IMR-90 (cell line): ENCODE measurements around the gene BTD.

Experiments
- BHLHE40 ChIP-seq: fragments of 150-350 bp; IDR thresholded peaks from 2 replicates; pipeline ENCODE4 v1.6.1; 2016; ENCODE audit warnings: mild to moderate bottlenecking, low read depth, low read length
- CEBPB ChIP-seq: IDR thresholded peaks from 2 replicates; pipeline ENCODE4 v1.6.1; 2012; ENCODE audit warnings: low read depth, low read length, improper control_type of control experiment
- FOS ChIP-seq: fragments of 150-350 bp; IDR thresholded peaks from 2 replicates; pipeline ENCODE4 v1.6.1; 2016; ENCODE audit warnings: low read depth, low read length
- MAFK ChIP-seq: IDR thresholded peaks from 2 replicates; pipeline ENCODE4 v1.6.1; 2012; ENCODE audit warnings: low read depth, low read length, improper control_type of control experiment
- MAZ ChIP-seq: IDR thresholded peaks from 2 replicates; pipeline ENCODE4 v1.6.1; 2012; ENCODE audit warnings: low read depth, mild to moderate bottlenecking, low read length, improper control_type of control experiment, moderate library complexity, borderline replicate concordance
- MXI1 ChIP-seq: IDR thresholded peaks from 2 replicates; pipeline ENCODE4 v1.6.1; 2012; ENCODE audit warnings: low read depth, mild to moderate bottlenecking, low read length, moderate library complexity, borderline replicate concordance
- POLR2A ChIP-seq: IDR thresholded peaks from 2 replicates; pipeline ENCODE4 v1.6.1; 2012; ENCODE audit warnings: mild to moderate bottlenecking, low read depth, low read length
- RAD21 ChIP-seq: IDR thresholded peaks from 2 replicates; pipeline ENCODE4 v1.6.1; 2012; ENCODE audit warnings: low read length, improper control_type of control experiment
- RCOR1 ChIP-seq: IDR thresholded peaks from 2 replicates; pipeline ENCODE4 v1.6.1; 2012; ENCODE audit warnings: mild to moderate bottlenecking, low read length, improper control_type of control experiment; ENCODE audit not compliant: insufficient replicate concordance
- TF ChIP-seq, protein P1 (sequence below): conservative IDR thresholded peaks from 2 replicates; pipeline ENCODE4 v1.5.1; 2012; ENCODE audit warnings: mild to moderate bottlenecking, low read depth, low read length, improper control_type of control experiment
- TF ChIP-seq, protein P2 (sequence below): fragments of 150-350 bp; IDR thresholded peaks from 2 replicates; pipeline ENCODE4 v1.6.1; 2017; ENCODE audit warnings: mild to moderate bottlenecking, antibody characterized with exemption, low read length, low read depth

DNA sequence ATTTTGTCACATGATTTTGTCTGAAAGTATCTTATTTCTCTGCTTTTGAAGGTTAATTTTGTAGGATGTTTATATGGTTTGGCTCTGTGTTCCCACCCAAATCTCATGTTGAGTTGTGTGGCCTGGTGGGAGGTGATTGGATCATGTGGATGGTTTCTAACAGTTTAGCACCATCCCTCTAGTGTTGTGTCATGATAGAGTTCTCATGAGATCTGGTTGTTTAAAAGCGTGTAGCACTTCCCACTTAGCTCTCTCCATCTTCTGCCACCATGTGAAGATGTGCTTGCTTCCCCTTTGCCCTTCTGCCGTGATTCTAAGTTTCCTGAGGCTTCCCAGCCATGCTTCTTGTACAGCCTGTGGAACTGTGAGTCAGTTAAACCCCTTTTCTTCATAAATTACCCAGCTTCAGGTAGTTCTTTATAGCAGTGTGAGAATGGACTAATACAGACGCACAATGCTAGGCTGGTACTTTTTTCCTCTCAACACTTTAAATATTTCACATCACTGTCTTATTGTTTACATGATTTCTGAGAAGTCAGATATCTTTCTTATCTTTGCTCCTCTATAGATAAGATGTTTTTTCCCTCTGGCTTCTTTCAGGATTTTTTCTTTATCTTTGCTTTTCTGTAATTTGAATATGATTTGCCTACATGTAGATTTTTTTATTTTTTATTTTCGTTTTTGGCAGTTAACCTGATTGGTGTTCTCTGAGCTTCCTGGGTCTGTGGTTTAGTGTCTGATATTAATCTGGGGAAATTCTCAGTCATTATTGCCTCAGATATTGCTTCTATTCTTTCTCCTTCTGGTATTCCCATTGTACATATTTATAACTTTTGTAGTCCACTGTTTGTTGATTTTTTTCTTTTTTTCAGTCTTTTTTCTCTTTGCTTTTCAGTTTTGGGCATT lies 22.2 kb downstream of the BTD start:
- no peak for TF ChIP-seq POLR2A
- no peak for TF ChIP-seq RCOR1
- TF ChIP-seq CEBPB: no peak
- TF ChIP-seq, protein P1, sequence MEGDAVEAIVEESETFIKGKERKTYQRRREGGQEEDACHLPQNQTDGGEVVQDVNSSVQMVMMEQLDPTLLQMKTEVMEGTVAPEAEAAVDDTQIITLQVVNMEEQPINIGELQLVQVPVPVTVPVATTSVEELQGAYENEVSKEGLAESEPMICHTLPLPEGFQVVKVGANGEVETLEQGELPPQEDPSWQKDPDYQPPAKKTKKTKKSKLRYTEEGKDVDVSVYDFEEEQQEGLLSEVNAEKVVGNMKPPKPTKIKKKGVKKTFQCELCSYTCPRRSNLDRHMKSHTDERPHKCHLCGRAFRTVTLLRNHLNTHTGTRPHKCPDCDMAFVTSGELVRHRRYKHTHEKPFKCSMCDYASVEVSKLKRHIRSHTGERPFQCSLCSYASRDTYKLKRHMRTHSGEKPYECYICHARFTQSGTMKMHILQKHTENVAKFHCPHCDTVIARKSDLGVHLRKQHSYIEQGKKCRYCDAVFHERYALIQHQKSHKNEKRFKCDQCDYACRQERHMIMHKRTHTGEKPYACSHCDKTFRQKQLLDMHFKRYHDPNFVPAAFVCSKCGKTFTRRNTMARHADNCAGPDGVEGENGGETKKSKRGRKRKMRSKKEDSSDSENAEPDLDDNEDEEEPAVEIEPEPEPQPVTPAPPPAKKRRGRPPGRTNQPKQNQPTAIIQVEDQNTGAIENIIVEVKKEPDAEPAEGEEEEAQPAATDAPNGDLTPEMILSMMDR: no peak
- TF ChIP-seq MAZ: no peak
- TF ChIP-seq RAD21: no peak
- no peak for TF ChIP-seq MAFK
- TF ChIP-seq, protein P2, sequence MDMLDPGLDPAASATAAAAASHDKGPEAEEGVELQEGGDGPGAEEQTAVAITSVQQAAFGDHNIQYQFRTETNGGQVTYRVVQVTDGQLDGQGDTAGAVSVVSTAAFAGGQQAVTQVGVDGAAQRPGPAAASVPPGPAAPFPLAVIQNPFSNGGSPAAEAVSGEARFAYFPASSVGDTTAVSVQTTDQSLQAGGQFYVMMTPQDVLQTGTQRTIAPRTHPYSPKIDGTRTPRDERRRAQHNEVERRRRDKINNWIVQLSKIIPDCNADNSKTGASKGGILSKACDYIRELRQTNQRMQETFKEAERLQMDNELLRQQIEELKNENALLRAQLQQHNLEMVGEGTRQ: no peak
- no peak for TF ChIP-seq BHLHE40
- TF ChIP-seq FOS: no peak
- TF ChIP-seq MXI1: no peak
